HG02870 (cell line): ENCODE measurements around the gene CFAP46.

Experiments used
- ATAC-seq: cut with Tn5 transposase; IDR thresholded peaks from one replicate; pipeline ENCODE4 v1.9.1; 2021; ENCODE audit warnings: mild to moderate bottlenecking, moderate library complexity; ENCODE audit not compliant: unreplicated experiment

The CFAP46 gene

GRCh38 chr10:132866601-132867381, 75.6 kb downstream of the CFAP46 start:
- no peak for ATAC-seq

GRCh38 chr10:132865851-132866600, 76.3 kb downstream of the CFAP46 start:
- ATAC-seq, result no peak

GRCh38 chr10:132865171-132865631, 77.2 kb downstream of the CFAP46 start:
- ATAC-seq, result no peak

- ATAC-seq, result no peak
Observed at GRCh38 chr10:132862485-132863420, 79.6 kb downstream of the CFAP46 start.

- ATAC-seq, result no peak
Observed at GRCh38 chr10:132861884-132862461, 80.4 kb downstream of the CFAP46 start.

- no peak for ATAC-seq
Observed at GRCh38 chr10:132861116-132861691, 81.2 kb downstream of the CFAP46 start.

GRCh38 chr10:132860532-132860931, 81.8 kb downstream of the CFAP46 start:
- ATAC-seq, result no peak

- no peak for ATAC-seq
Observed at GRCh38 chr10:132859084-132859855, 83.1 kb downstream of the CFAP46 start.

- ATAC-seq, result no peak
Observed at GRCh38 chr10:132858121-132859081, 84.0 kb downstream of the CFAP46 start.

GRCh38 chr10:132856869-132857524, 85.4 kb downstream of the CFAP46 start:
- ATAC-seq, result no peak

- ATAC-seq, result no peak
Observed at GRCh38 chr10:132855889-132856288, 86.5 kb downstream of the CFAP46 start.

- ATAC-seq, result no peak
Observed at GRCh38 chr10:132851451-132851850, 90.9 kb downstream of the CFAP46 start.

- ATAC-seq, result no peak
Observed at GRCh38 chr10:132850896-132851295, 91.5 kb downstream of the CFAP46 start.

GRCh38 chr10:132850246-132850645, 92.1 kb downstream of the CFAP46 start:
- no peak for ATAC-seq

GRCh38 chr10:132849546-132850031, 92.8 kb downstream of the CFAP46 start:
- no peak for ATAC-seq

GRCh38 chr10:132848951-132849545, 93.3 kb downstream of the CFAP46 start:
- no peak for ATAC-seq

- no peak for ATAC-seq
Observed at GRCh38 chr10:132848291-132848701, 94.1 kb downstream of the CFAP46 start.
